HepG2 (cell line): Measurements from ENCODE around the gene OAT. TPM values are rescaled to one million over a fixed set of nuclear protein-coding genes. Genes with fewer than 3 reads are reported as not detected.

Experiments used
- ATAC-seq: fragments of 200-7000 bp; cut with Tn5 transposase; 3 replicates; pipeline ENCODE4 v1.9.1; 2020; ENCODE audit warnings: mild to moderate bottlenecking, moderate library complexity
- BruUV-seq: library from RNA; stranded (reverse); fragments of 400-500 nt; replicated peaks from 2 replicates; lab custom pipeline; 2021; lab: Mats Ljungman, UMichigan
- CTCF ChIA-PET: fragments of 300-600 bp; formaldehyde crosslinking; extraction: SDS; loops from one replicate; lab custom pipeline; 2021; ENCODE audit warnings: low total read pairs, inconsistent platforms, low intra/inter-chr PET ratio; lab: Yijun Ruan, JAX
- POLR2A ChIA-PET: fragments of 350-600 bp; sonication (Branson Sonifier 250); formaldehyde crosslinking; loops from one replicate; lab custom pipeline; 2020; ENCODE audit warnings: antibody characterized with exemption, inconsistent platforms; lab: Yijun Ruan, JAX
- DNase-seq: peaks from one replicate; pipeline ENCODE4 v3.0.0-alpha.2; 2015; ENCODE audit warnings: low spot score
- FAIRE-seq: peaks from 3 replicates; lab custom pipeline; 2011; peaks lifted over from hg19 to GRCh38; lab: Jason Lieb, UNC
- H2AFZ ChIP-seq: one replicate; pipeline ENCODE4 v1.6.1; 2011; ENCODE audit warnings: low read length, inconsistent platforms
- H3K27ac ChIP-seq: fragments of 300-600 bp; 3 replicates; pipeline ENCODE4 v1.8.0; 2011; ENCODE audit warnings: mixed run types, mild to moderate bottlenecking, mixed read lengths, low read length, inconsistent platforms; ENCODE audit not compliant: insufficient read depth; ENCODE audit errors: extremely low read length
- H3K27me3 ChIP-seq, 2 experiments: fragments of 200-600 bp in 1 of 2; 2 replicates in 1 of 2; 3 replicates in 1 of 2; pipeline versions ENCODE4 v1.6.0 to v1.8.0; 2011; ENCODE audit warnings: low read length in 2 of 2, mild to moderate bottlenecking in 2 of 2, moderate library complexity in 2 of 2, inconsistent platforms in 1 of 2; ENCODE audit not compliant: insufficient read depth in 2 of 2, control insufficient read depth in 1 of 2
- H3K36me3 ChIP-seq, 2 experiments: fragments of 200-600 bp in 1 of 2; replicated peaks in 1 of 2; 2 replicates in 1 of 2; 3 replicates in 1 of 2; pipeline versions ENCODE4 v1.5.1 to v1.8.0; 2011; ENCODE audit warnings: low read length in 2 of 2, inconsistent platforms in 1 of 2; ENCODE audit not compliant: insufficient read depth in 2 of 2, control insufficient read depth in 1 of 2
- H3K4me1 ChIP-seq: 2 replicates; pipeline ENCODE4 v1.5.1; 2012; ENCODE audit warnings: low read length, inconsistent platforms; ENCODE audit not compliant: insufficient read depth
- H3K4me2 ChIP-seq: 2 replicates; pipeline ENCODE4 v1.6.0; 2011; ENCODE audit warnings: low read depth, low read length, inconsistent platforms
- H3K4me3 ChIP-seq, 3 experiments: fragments of 200-600 bp in 1 of 3; sonication (generic), shearing (Covaris generic) in 1 of 3; replicated peaks in 1 of 3; 2 replicates each; pipeline ENCODE4 v1.5.1; 2011 to 2016; ENCODE audit warnings: low read length in 3 of 3, inconsistent platforms in 2 of 3, low read depth in 2 of 3, mild to moderate bottlenecking in 2 of 3, control low read depth in 1 of 3, mixed read lengths in 1 of 3; ENCODE audit not compliant: insufficient read depth in 1 of 3
- H3K79me2 ChIP-seq: one replicate; pipeline ENCODE4 v1.6.1; 2011; ENCODE audit warnings: low read length, inconsistent platforms; ENCODE audit not compliant: insufficient read depth
- H3K9ac ChIP-seq: 2 replicates; pipeline ENCODE4 v1.6.0; 2011; ENCODE audit warnings: mild to moderate bottlenecking, low read depth, low read length, inconsistent platforms; ENCODE audit not compliant: insufficient read depth
- H3K9me3 ChIP-seq: 2 replicates; pipeline ENCODE4 v1.5.1; 2012; ENCODE audit warnings: mild to moderate bottlenecking, low read length
- H4K20me1 ChIP-seq: 2 replicates; pipeline ENCODE4 v1.6.0; 2011; ENCODE audit warnings: inconsistent platforms, mild to moderate bottlenecking, low read length, moderate library complexity; ENCODE audit not compliant: insufficient read depth
- FOXK2 ChIP-seq: fragments of 450-650 bp; IDR thresholded peaks from 2 replicates; pipeline ENCODE4 v1.6.1; 2016
- HCFC1 ChIP-seq: fragments of 150-350 bp; IDR thresholded peaks from 2 replicates; pipeline ENCODE4 v1.6.1; 2014; ENCODE audit warnings: low read depth, low read length
- HOXA3 ChIP-seq: sonication (generic); formaldehyde crosslinking; IDR thresholded peaks from 2 replicates; pipeline ENCODE4 v1.5.0; 2020; ENCODE audit warnings: missing genetic modification reagents
- MXD4 ChIP-seq: IDR thresholded peaks from 2 replicates; pipeline ENCODE4 v1.6.1; 2016; ENCODE audit warnings: mild to moderate bottlenecking, missing biosample characterization, missing genetic modification reagents
- TCF7 ChIP-seq: sonication (generic); IDR thresholded peaks from 2 replicates; pipeline ENCODE4 v1.6.1; 2016; ENCODE audit warnings: antibody characterized with exemption, low read depth
- TCF7L2 ChIP-seq: IDR thresholded peaks from 2 replicates; pipeline ENCODE4 v1.6.1; 2011; ENCODE audit warnings: mild to moderate bottlenecking, low read depth, low read length, moderate library complexity
- TOE1 ChIP-seq: sonication (generic); formaldehyde crosslinking; IDR thresholded peaks from 2 replicates; pipeline ENCODE4 v1.4.0; 2020; ENCODE audit warnings: mild to moderate bottlenecking, missing genetic modification reagents
- ZFX ChIP-seq: sonication (generic); formaldehyde crosslinking; IDR thresholded peaks from 2 replicates; pipeline ENCODE4 v1.4.0; 2020; ENCODE audit warnings: mild to moderate bottlenecking, low read depth, missing genetic modification reagents, moderate library complexity
- ZNF17 ChIP-seq: sonication (generic); formaldehyde crosslinking; IDR thresholded peaks from 2 replicates; pipeline ENCODE4 v1.5.0; 2020; ENCODE audit warnings: mild to moderate bottlenecking, missing genetic modification reagents
- ZNF225 ChIP-seq: sonication (generic); formaldehyde crosslinking; IDR thresholded peaks from 2 replicates; pipeline ENCODE4 v1.4.0; 2020; ENCODE audit warnings: mild to moderate bottlenecking, missing genetic modification reagents
- ZNF274 ChIP-seq: sonication (generic); formaldehyde crosslinking; IDR thresholded peaks from 2 replicates; pipeline ENCODE4 v1.5.1; 2020; ENCODE audit warnings: mild to moderate bottlenecking, missing genetic modification reagents
- ZNF615 ChIP-seq: sonication (generic); formaldehyde crosslinking; IDR thresholded peaks from 2 replicates; pipeline ENCODE4 v1.5.0; 2020; ENCODE audit warnings: mild to moderate bottlenecking, missing genetic modification reagents, borderline replicate concordance
- WGBS: methylation state at CpG from one replicate; pipeline ENCODE4 v1.1.6; 2017; ENCODE audit warnings: low lambda C conversion rate; 5-methylcytosine and 5-hydroxymethylcytosine counted together
- in situ Hi-C: cut with HindIII; loops from 2 replicates; pipeline ENCODE4 v1.10.0; 2017; ENCODE audit warnings: low pct_unique_long_range_greater_than_20kb; ENCODE audit not compliant: extremely low pct_ligation_motif_present
- intact Hi-C: fragments of 100-400 bp; cut with micrococcal nuclease; formaldehyde crosslinking; loops from one replicate; pipeline ENCODE4 v1.10.0; 2022; ENCODE audit not compliant: unreplicated experiment
- polyA plus RNA-seq, 8 experiments: library from polyadenylated mRNA; depleted of rRNA in 3 of 8; stranded (reverse) in 7 of 8; unstranded in 1 of 8; fragments of >200 nt; fragmentation: Illumina TruSeq in 4 of 8; extraction: Trizol in 4 of 8; gene quantifications; 2 replicates each; pipeline versions ENCODE4 v1.2.1 to v1.2.3, GENCODE V29; 2011 to 2016; ENCODE audit warnings: low read depth in 4 of 8, missing spikeins in 1 of 8, mixed read lengths in 1 of 8; ENCODE audit not compliant: insufficient read depth in 1 of 8
- total RNA-seq, 5 experiments: library from RNA; depleted of rRNA; stranded (reverse); fragments of >200 nt; fragmentation: Illumina TruSeq; extraction: Trizol; gene quantifications; 2 replicates each; pipeline ENCODE4 v1.2.3, GENCODE V29; 2016; ENCODE audit warnings: low read depth in 1 of 5
- TF ChIP-seq, protein P1 (sequence below): IDR thresholded peaks from 2 replicates; pipeline ENCODE4 v1.6.1; 2016
- TF ChIP-seq, protein P2 (sequence below): sonication (generic); formaldehyde crosslinking; IDR thresholded peaks from 2 replicates; pipeline ENCODE4 v1.8.0; 2022; ENCODE audit warnings: mild to moderate bottlenecking, missing genetic modification reagents, moderate library complexity

The OAT gene
- total and polyA plus RNA-seq, 2 of the 13 experiments (the other 11 are each of a cell fraction or from before 2014, with no cell fraction given): 87.8 to 96.7 TPM

DNA sequence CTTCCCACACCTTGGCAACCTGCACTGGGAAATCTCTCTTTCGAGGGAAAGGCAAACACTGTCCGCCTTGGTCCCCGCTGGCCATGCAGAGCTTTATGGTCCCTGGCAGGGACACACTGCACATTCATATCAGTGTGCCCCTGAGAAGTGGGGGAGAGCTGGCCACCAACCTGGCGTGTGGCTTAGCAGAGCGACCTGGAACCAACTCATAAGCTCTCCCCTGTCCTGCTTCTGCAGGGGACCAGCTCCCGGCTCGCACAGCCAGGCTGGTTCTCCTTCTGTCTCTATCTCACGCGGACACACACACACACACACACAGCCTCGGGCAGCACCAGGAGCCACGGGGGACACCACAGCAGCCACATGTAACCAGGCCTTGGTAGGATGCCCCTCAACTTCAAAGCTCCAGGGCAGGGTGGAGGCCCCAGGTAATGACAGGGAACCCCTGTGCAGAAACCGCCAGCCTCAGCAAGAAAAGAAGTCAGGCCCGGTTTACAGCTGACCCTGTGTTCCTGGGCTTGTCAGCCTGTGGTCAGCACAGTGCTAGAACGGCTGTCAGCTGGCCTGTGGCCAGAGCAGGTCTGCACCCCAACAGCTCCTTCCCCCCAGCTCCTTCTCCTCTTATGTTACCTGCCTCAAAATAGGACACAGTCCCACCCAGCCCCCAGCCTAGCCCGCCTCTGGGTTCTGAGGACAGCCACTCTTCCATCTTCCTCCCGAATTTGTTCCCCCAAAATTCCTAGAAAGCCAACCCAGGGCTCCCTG lies 69.3 kb downstream of the OAT start:
- in situ Hi-C loops: no loop called here

More for the DNA sequence above, 69.3 kb downstream of the OAT start:
- Histone ChIP-seq H3K27me3 (peaks cover 7 to 28% of the 10 kb centered on the region in 2 experiments), H3K36me3 (no peaks in the 10 kb centered on the region), H2AFZ (no peak overlapping the region), H3K4me3 (no peak overlapping the region), H3K4me2 (no peak overlapping the region), H4K20me1 (no peaks in the 10 kb centered on the region), H3K4me1 (peaks cover 4% of the 10 kb centered on the region), H3K9me3 (no peaks in the 10 kb centered on the region), H3K9ac (no peak overlapping the region), H3K27ac (no peak overlapping the region), H3K79me2 (no peaks in the 10 kb centered on the region)
- no peak for ATAC-seq
- intact Hi-C loops: no loop called here
- no TSS peak for BruUV-seq
- no peak for DNase-seq
- 39% methylated on average over 9 of the region's 16 CpGs for WGBS
- ChIA-PET POLR2A (interaction anchor here (1.3 kb wide), 1 partner anchor 70 kb away, joined by 3 read pairs; the partner anchor contains the start of gene OAT), CTCF (no interaction called here)
- FAIRE-seq: no peak
- TF ChIP-seq ZNF225 (no peak), FOXK2 (no peak), HCFC1 (no peak), ZNF274 (CRISPR knock-in tag) (no peak), HOXA3 (CRISPR knock-in tag) (no peak), ZNF17 (no peak), TCF7 (no peak), ZNF615 (CRISPR knock-in tag) (no peak), TOE1 (CRISPR knock-in tag) (no peak), TCF7L2 (no peak), ZFX (CRISPR knock-in tag) (no peak), MXD4 (no peak)
- TF ChIP-seq, protein P1, sequence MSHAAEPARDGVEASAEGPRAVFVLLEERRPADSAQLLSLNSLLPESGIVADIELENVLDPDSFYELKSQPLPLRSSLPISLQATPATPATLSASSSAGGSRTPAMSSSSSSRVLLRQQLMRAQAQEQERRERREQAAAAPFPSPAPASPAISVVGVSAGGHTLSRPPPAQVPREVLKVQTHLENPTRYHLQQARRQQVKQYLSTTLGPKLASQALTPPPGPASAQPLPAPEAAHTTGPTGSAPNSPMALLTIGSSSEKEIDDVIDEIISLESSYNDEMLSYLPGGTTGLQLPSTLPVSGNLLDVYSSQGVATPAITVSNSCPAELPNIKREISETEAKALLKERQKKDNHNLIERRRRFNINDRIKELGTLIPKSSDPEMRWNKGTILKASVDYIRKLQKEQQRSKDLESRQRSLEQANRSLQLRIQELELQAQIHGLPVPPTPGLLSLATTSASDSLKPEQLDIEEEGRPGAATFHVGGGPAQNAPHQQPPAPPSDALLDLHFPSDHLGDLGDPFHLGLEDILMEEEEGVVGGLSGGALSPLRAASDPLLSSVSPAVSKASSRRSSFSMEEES: no peak
- TF ChIP-seq, protein P2, sequence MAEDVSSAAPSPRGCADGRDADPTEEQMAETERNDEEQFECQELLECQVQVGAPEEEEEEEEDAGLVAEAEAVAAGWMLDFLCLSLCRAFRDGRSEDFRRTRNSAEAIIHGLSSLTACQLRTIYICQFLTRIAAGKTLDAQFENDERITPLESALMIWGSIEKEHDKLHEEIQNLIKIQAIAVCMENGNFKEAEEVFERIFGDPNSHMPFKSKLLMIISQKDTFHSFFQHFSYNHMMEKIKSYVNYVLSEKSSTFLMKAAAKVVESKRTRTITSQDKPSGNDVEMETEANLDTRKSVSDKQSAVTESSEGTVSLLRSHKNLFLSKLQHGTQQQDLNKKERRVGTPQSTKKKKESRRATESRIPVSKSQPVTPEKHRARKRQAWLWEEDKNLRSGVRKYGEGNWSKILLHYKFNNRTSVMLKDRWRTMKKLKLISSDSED (CRISPR knock-in tag): no peak
- TF ChIP-seq, all 625 proteins: peak for 0
